LNCAP (cell line): Measurements from ENCODE around the gene LMBR1.

ENCODE experiments used
- TF ChIP-seq, protein P1 (sequence below): fragments of 450-650 bp; IDR thresholded peaks from 2 replicates; pipeline ENCODE4 v1.5.1; 2017; ENCODE audit warnings: mild to moderate bottlenecking

Gene LMBR1

GRCh38 chr7:156768698-156769472 lies 124.1 kb downstream of the LMBR1 start:
- TF ChIP-seq, protein P1, sequence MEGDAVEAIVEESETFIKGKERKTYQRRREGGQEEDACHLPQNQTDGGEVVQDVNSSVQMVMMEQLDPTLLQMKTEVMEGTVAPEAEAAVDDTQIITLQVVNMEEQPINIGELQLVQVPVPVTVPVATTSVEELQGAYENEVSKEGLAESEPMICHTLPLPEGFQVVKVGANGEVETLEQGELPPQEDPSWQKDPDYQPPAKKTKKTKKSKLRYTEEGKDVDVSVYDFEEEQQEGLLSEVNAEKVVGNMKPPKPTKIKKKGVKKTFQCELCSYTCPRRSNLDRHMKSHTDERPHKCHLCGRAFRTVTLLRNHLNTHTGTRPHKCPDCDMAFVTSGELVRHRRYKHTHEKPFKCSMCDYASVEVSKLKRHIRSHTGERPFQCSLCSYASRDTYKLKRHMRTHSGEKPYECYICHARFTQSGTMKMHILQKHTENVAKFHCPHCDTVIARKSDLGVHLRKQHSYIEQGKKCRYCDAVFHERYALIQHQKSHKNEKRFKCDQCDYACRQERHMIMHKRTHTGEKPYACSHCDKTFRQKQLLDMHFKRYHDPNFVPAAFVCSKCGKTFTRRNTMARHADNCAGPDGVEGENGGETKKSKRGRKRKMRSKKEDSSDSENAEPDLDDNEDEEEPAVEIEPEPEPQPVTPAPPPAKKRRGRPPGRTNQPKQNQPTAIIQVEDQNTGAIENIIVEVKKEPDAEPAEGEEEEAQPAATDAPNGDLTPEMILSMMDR: no peak

- TF ChIP-seq, protein P1: no peak
Observed at GRCh38 chr7:156766666-156767065, 126.3 kb downstream of the LMBR1 start.

GRCh38 chr7:156765901-156766656 lies 126.9 kb downstream of the LMBR1 start:
- TF ChIP-seq, protein P1: no peak

DNA sequence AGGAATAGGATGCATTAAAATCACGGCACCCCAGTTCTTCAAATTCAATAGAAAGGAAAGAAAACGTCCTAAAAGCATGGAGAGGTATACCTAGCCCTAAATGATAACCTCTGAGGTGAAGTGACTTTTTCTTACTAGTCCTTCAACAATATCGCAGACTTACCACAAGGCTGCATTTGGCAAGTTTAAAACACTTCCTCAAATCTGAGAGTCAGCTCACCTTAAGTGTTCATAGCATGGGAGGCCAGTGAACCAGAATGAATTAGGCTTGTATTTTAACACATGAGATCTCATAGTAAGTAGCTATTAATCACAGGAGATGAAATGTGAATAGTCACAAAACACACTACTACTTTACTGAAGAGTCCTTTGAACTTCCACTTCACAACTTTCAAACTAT lies 128.2 kb downstream of the LMBR1 start:
- TF ChIP-seq, protein P1: no peak

GRCh38 chr7:156764016-156764669 lies 128.8 kb downstream of the LMBR1 start:
- TF ChIP-seq, protein P1: peak; percentile 87

- TF ChIP-seq, protein P1: no peak
Observed at GRCh38 chr7:156759579-156760202, 133.3 kb downstream of the LMBR1 start.

DNA sequence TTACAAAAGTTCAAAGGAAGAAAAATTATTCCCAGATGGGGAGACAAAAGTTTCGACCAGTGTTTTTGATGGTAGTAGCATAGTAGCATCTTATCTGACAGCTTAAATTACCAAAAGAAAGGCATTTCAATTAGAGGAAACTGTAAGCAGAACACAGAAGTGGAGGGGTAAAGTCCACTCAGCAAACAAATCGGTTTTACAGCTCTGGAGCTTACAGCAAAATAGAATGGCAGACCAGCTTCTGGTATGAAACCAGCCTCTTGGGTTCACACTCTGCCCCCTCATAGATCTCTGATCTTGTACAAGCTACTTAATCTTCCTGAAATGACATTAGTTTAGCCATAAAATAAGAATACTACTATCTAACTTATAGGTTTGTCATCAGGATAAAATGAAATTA lies 133.8 kb downstream of the LMBR1 start:
- TF ChIP-seq, protein P1: no peak
